Astrocyte (in vitro differentiated cells and primary cell): Measurements from ENCODE around the gene BRS3.

Experiments
- EZH2 ChIP-seq: IDR thresholded peaks from 2 replicates; pipeline ENCODE4 v1.6.1; 2012; ENCODE audit warnings: mild to moderate bottlenecking, low read length, inconsistent platforms; ENCODE audit not compliant: insufficient read depth
- TF ChIP-seq, protein P1 (sequence below): IDR thresholded peaks from 2 replicates; pipeline ENCODE4 v1.5.1; 2011; ENCODE audit warnings: low read depth, mild to moderate bottlenecking, inconsistent platforms, low read length, moderate library complexity; ENCODE audit not compliant: insufficient read depth

- TF ChIP-seq EZH2 = no peak
- TF ChIP-seq, protein P1, sequence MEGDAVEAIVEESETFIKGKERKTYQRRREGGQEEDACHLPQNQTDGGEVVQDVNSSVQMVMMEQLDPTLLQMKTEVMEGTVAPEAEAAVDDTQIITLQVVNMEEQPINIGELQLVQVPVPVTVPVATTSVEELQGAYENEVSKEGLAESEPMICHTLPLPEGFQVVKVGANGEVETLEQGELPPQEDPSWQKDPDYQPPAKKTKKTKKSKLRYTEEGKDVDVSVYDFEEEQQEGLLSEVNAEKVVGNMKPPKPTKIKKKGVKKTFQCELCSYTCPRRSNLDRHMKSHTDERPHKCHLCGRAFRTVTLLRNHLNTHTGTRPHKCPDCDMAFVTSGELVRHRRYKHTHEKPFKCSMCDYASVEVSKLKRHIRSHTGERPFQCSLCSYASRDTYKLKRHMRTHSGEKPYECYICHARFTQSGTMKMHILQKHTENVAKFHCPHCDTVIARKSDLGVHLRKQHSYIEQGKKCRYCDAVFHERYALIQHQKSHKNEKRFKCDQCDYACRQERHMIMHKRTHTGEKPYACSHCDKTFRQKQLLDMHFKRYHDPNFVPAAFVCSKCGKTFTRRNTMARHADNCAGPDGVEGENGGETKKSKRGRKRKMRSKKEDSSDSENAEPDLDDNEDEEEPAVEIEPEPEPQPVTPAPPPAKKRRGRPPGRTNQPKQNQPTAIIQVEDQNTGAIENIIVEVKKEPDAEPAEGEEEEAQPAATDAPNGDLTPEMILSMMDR = no peak
Measured at GRCh38 chrX:136496186-136496763, 8.5 kb downstream of the BRS3 start.
